Epithelial cell of proximal tubule (primary cell): ENCODE measurements around the gene TINAG. TPM values are rescaled to one million over a fixed set of nuclear protein-coding genes. Genes with fewer than 3 reads are reported as not detected.

Source experiments
- DNase-seq: peaks from one replicate; pipeline ENCODE4 v3.0.0-alpha.2; 2011; ENCODE audit warnings: low read depth
- H3K4me3 ChIP-seq: 2 replicates; pipeline ENCODE4 v1.5.1; 2011; ENCODE audit warnings: low read depth, mild to moderate bottlenecking, low read length
- total RNA-seq: library from RNA; depleted of rRNA; stranded (reverse); fragments of >200 nt; gene quantifications from 2 replicates; pipeline ENCODE4 v1.2.3, GENCODE V29; 2015
- TF ChIP-seq, protein P1 (sequence below): conservative IDR thresholded peaks from 2 replicates; pipeline ENCODE4 v1.5.1; 2012; ENCODE audit warnings: low read depth, mild to moderate bottlenecking, low read length

TINAG gene
- total RNA-seq, 1 donor from 2014 or later = 17.9 TPM

DNA sequence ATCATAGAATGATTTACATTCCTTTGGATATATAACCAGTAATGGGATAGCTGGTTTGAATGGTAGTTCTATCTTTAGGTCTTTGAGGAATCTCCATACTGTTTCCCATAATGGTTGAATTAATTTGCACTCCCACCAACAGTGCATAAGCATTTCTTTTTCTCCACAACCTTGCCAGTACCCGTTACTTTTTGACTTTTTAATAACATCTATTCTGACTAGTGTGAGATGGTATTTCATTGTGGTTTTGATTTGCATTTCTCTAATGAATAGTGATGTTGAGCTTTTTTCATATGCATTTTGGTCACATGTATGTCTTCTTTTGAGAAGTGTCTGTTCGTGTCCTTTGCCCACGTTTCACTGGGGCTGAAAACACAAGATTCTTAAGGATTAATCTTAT, 107.3 kb downstream of the TINAG start:
- no peak for DNase-seq

DNA sequence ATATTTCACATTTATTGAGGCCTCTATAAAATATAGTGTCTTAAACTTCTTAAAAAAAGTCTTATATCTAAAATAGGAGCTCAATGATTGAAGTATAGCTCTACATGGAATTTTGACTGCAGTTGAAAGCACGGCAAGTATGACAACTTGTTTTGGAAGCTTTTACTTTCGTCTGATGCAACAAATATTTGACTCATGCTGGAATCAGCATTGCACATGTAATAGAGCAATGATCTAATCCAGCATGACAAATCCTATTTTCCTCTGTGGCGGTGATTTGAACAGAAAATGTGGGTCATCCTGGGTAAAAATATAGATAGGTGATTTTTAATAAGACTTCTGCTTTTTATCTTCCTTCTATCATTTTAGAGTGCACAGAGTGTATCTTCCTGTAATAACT, 111.6 kb downstream of the TINAG start:
- no peak overlapping the region for H3K4me3 ChIP-seq
- TF ChIP-seq, protein P1, sequence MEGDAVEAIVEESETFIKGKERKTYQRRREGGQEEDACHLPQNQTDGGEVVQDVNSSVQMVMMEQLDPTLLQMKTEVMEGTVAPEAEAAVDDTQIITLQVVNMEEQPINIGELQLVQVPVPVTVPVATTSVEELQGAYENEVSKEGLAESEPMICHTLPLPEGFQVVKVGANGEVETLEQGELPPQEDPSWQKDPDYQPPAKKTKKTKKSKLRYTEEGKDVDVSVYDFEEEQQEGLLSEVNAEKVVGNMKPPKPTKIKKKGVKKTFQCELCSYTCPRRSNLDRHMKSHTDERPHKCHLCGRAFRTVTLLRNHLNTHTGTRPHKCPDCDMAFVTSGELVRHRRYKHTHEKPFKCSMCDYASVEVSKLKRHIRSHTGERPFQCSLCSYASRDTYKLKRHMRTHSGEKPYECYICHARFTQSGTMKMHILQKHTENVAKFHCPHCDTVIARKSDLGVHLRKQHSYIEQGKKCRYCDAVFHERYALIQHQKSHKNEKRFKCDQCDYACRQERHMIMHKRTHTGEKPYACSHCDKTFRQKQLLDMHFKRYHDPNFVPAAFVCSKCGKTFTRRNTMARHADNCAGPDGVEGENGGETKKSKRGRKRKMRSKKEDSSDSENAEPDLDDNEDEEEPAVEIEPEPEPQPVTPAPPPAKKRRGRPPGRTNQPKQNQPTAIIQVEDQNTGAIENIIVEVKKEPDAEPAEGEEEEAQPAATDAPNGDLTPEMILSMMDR = no peak
- peak; percentile 86 for DNase-seq

More for the DNA sequence above, 107.3 kb downstream of the TINAG start:
- H3K4me3 ChIP-seq = no peak overlapping the region
- TF ChIP-seq, protein P1 = no peak

DNA sequence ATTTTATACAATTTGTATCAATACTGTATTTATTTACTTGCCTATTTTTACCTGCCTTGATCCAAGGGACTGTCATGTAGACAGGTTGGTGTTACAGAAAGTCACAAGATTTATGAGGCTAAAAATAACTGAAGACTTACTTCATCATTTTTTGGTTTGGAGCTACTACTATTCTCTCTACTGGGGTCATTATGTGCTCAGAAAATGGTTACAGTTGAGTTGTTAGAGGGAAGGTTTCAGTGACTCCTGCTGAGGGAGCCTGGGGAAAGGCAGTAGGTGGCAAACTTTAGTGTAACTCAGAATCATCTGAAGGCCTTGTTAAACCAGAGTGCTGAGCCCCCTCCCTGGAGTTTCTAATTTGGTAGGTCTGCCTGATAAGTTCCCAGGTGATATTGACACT, 118.8 kb downstream of the TINAG start:
- TF ChIP-seq, protein P1 = no peak
- no peak for DNase-seq
- no peak overlapping the region for H3K4me3 ChIP-seq

DNA sequence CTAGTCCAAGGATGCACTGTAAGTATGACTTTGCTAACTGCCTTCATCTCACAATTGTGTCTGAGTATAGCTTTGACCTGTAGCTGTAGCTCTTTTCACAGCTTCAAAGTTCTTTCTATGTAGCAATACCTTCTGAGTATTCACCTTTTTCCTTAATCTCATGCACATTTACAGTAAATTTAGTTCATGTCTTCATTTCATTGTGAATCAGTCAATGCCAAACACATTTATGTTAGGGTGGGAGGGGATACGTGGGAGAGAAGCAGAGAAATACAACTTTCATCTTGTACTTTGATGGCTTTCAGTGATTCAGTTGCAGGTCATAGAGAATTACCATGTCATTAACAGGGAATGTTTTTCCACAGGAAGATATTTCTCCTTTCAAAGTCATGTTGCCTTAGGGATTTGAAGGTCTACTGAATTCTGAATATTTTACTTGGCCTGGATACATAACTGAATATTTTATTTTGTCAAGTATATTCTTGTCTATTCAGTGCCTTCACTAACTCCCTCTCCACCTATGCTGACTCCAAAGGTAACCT, 119.2 kb downstream of the TINAG start:
- TF ChIP-seq, protein P1 = no peak
- no peak overlapping the region for H3K4me3 ChIP-seq
- DNase-seq = no peak

DNA sequence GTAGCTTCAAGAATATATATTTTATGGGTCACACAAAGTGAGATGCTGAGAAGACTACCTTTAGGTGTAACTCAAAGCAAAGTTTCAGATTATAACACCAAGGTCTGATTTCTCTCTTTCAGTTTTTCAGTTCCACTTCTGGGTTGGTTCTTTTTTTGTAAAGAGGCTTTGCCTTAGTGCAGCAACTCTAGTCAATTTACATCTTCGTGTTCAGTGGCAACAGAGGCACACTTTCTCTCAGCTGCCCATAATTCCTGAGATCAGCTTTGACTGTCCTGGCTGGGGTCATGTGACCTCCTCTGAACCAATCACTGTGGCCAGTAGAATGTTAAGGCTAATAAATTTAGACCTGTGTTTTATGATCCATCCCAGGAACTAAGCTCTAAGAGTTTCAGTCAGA, 120.2 kb downstream of the TINAG start:
- TF ChIP-seq, protein P1 = no peak
- no peak for DNase-seq

DNA sequence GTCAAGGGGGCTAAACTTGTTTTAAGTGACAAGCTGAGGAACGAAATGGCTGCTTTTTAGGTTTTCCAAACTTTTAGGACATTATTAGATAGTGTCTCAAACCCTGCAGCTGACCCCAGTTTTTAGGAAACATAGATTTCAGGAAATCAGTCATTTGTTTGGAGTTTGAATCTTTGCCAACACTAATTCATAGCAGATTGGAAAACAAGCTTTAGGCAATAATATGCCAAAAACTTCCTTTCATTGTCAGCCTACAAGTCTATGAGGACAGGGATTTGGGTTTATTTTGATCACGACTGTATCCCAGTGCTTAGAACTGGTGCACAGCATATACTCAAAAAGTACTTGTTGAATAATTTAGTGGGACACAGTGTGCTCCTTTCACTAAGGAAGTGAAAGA, 123.2 kb downstream of the TINAG start:
- no peak overlapping the region for H3K4me3 ChIP-seq
- TF ChIP-seq, protein P1 = no peak
- DNase-seq = no peak

More for the DNA sequence above, 120.2 kb downstream of the TINAG start:
- H3K4me3 ChIP-seq = no peak overlapping the region

Other genes starting within 250 kb of the TINAG start
- not detected in 2 replicates for gene MLIP, start 197.0 kb upstream of the TINAG start, total RNA-seq